Neutrophil (primary cell): ENCODE results near the gene AARSD1.

ENCODE experiments used
- H3K27ac ChIP-seq: fragments of 200-600 bp; sonication (generic); 2 replicates; pipeline ENCODE4 v1.5.1; 2016; ENCODE audit warnings: mild to moderate bottlenecking, moderate library complexity
- H3K27me3 ChIP-seq: fragments of 200-600 bp; sonication (generic); 2 replicates; pipeline ENCODE4 v1.6.0; 2016; ENCODE audit warnings: mild to moderate bottlenecking
- H3K36me3 ChIP-seq: fragments of 200-600 bp; sonication (generic); 2 replicates; pipeline ENCODE4 v1.5.1; 2017
- H3K4me1 ChIP-seq, 2 experiments: fragments of 200-600 bp in 1 of 2; sonication (generic) in 1 of 2; 1 replicate in 1 of 2; 2 replicates in 1 of 2; pipeline versions ENCODE4 v1.5.1 to v1.6.1; 2013 to 2016; ENCODE audit warnings: low read depth in 1 of 2, low read length in 1 of 2, mild to moderate bottlenecking in 1 of 2, moderate library complexity in 1 of 2; ENCODE audit not compliant: control insufficient read depth in 1 of 2, insufficient read depth in 1 of 2
- H3K4me3 ChIP-seq, 2 experiments: fragments of 200-600 bp in 1 of 2; sonication (generic) in 1 of 2; 1 replicate in 1 of 2; 2 replicates in 1 of 2; pipeline ENCODE4 v1.5.1; 2013 to 2016; ENCODE audit warnings: low read depth in 1 of 2, low read length in 1 of 2, mild to moderate bottlenecking in 1 of 2, moderate library complexity in 1 of 2
- H3K9me3 ChIP-seq: fragments of 200-600 bp; sonication (generic); 2 replicates; pipeline ENCODE4 v1.5.1; 2016
- CTCF ChIP-seq: fragments of 200-600 bp; sonication (generic); IDR thresholded peaks from 2 replicates; pipeline ENCODE4 v1.5.1; 2016; ENCODE audit warnings: antibody characterized with exemption

AARSD1 gene

GRCh38 chr17:42964161-42964932 is at the start of gene AARSD1:
TSS of gene AARSD1 (minus strand) at chr17:42964454. CDS start at chr17:42964440, 14 bp downstream.
- peaks cover 13 to 16% of the 10 kb centered on the region in 2 experiments for H3K4me1 ChIP-seq
- H3K9me3 ChIP-seq: no peaks in the 10 kb centered on the region
- H3K36me3 ChIP-seq: peaks cover 11% of the 10 kb centered on the region
- H3K27me3 ChIP-seq: no peaks in the 10 kb centered on the region
- H3K4me3 ChIP-seq: peak within 1 kb of the TSS; percentile 60 to 75
- TF ChIP-seq CTCF: peak; percentile 34
- H3K27ac ChIP-seq: peak within 1 kb of the TSS; percentile 67

DNA sequence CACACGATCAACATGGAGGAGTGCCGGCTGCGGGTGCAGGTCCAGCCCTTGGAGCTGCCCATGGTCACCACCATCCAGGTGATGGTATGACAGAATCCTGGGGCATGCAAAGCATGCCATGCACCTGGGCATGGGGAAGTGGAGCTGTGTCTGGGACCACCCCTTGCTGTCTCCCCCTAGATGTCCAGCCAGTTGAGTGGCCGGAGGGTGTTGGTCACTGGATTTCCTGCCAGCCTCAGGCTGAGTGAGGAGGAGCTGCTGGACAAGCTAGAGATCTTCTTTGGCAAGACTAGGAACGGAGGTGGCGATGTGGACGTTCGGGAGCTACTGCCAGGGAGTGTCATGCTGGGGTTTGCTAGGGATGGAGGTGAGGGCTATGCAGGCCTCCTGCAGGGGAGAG is 49.0 kb upstream of the AARSD1 start:
- Histone ChIP-seq H3K27me3 (no peaks in the 10 kb centered on the region), H3K9me3 (no peaks in the 10 kb centered on the region), H3K4me1 (peaks cover 24 to 28% of the 10 kb centered on the region in 2 experiments), H3K36me3 (peaks cover 53% of the 10 kb centered on the region), H3K4me3 (no peak overlapping the region), H3K27ac (peak overlapping the region; percentile 55)
- no peak for TF ChIP-seq CTCF

DNA sequence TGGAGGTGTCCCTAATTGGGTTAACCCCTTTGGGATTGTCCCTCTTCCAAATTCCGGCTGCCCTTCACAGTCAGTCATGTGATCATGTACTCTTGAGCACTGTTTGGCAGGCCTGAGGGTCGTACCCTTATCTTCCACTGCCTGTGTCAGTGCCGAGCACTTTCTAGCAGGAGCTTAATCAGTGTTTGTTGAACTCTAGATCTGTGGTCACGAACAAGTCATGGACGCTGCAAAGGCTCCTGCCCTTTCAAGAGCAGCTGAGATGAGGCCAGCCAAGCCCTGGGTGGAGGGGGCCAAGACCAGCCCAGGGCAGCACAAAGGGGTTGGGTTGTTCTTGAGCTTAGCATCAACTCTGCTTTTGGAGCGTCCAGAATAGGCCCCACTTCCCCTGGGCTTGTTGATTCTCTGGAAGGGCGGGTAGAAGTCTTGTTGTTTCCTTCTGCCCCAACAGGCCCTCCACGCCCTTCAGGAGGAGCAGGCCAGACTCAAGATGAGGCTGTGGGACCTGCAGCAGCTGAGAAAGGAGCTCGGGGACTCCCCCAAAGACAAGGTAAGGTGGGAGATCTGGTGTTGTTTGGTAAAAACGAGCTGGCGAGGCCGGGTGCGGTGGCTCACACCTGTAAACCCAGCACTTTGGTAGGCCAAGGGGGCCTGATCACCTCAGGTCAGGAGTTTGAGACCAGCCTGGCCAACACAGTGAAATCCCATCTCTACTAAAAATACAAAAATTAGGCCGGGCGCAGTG is 47.6 kb upstream of the AARSD1 start:
- TF ChIP-seq CTCF: no peak
- H3K36me3 ChIP-seq: peaks cover 53% of the 10 kb centered on the region
- H3K9me3 ChIP-seq: no peaks in the 10 kb centered on the region
- H3K4me1 ChIP-seq: peaks cover 25 to 29% of the 10 kb centered on the region in 2 experiments
- H3K4me3 ChIP-seq: no peak overlapping the region
- H3K27me3 ChIP-seq: no peaks in the 10 kb centered on the region
- H3K27ac ChIP-seq: no peak overlapping the region

- Histone ChIP-seq H3K4me1 (peaks cover 28 to 32% of the 10 kb centered on the region in 2 experiments), H3K4me3 (no peak overlapping the region), H3K27ac (no peak overlapping the region), H3K27me3 (no peaks in the 10 kb centered on the region), H3K36me3 (peaks cover 43% of the 10 kb centered on the region), H3K9me3 (no peaks in the 10 kb centered on the region)
- TF ChIP-seq CTCF: no peak
These were observed 46.5 kb upstream of the AARSD1 start for GRCh38 chr17:43010667-43011308.

DNA sequence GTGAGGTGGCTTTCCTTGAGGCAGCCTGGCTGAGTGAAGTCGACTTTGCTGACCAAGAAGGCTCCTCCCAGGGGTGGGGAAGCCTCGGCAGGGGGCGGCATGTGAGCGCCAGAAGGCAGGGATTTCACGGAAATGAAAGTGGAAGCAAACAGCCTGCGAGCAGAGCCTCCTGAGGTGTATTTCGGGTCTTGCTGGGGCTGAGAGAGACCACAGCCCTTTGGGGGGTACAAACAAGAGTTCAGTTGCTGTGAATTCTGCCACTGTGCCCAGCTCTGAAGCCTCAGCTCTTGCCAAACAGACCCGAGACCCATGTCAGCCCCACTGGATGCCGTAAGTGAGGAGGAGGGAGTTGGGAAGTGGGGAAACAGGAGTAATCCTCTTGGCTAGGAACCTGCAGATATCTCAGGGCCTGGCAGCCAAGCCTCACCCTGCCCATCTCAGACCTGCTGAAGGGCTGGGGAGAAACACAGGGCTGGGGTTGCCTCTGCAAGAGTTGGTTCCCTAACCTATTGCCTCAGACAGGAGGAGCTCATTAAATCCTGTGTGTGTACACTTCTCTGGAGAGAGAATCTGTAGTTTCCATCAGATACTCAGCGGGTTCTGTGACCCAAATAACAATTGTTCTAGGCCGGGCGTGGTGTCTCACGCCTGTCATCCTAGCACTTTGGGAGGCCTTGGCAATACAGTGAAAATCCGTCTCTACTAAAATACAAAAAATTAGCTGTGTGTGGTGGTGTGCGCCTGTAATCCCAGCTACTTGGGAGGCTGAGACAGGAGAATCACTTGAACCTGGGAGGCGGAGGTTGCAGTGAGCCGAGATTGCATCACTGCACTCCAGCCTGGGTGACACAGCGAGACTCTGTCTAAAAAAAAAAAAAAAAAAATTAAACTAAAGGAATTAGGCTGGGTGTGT is 42.6 kb upstream of the AARSD1 start, which contains the start of gene IFI35:
Gene IFI35, plus strand, starts transcription at position 146 of the 913 bp plus-strand sequence. Its CDS starts 164 bp downstream, at position 310.
- H3K4me3 ChIP-seq: peak within 1 kb of the TSS; percentile 81 to 95
- peak; percentile 48 for TF ChIP-seq CTCF

More for the DNA sequence above, 42.6 kb upstream of the AARSD1 start, which contains the start of gene IFI35:
- Histone ChIP-seq H3K9me3 (no peaks in the 10 kb centered on the region), H3K27ac (peak within 1 kb of the TSS; percentile 95), H3K36me3 (peaks cover 10% of the 10 kb centered on the region), H3K4me1 (peaks cover 33 to 35% of the 10 kb centered on the region in 2 experiments), H3K27me3 (no peaks in the 10 kb centered on the region)
